K562 (cell line): Measurements from ENCODE around the gene EFNA2. TPM values are rescaled to one million over a fixed set of nuclear protein-coding genes. Genes with fewer than 3 reads are reported as not detected.
A peak's percentile ranks its signal among the peaks of the same experiment; 100 is the strongest.

Source experiments
- CTBP1 ChIP-seq: fragments of 450-650 bp; IDR thresholded peaks from 2 replicates; pipeline ENCODE4 v1.6.1; 2016; ENCODE audit warnings: borderline replicate concordance
- KDM2B ChIP-seq: fragments of 250-450 bp; sonication (Bioruptor Pico); IDR thresholded peaks from 2 replicates; pipeline ENCODE4 v1.8.0; 2021; ENCODE audit warnings: mild to moderate bottlenecking, moderate library complexity
- NONO ChIP-seq, 2 experiments: fragments of 200-400 bp in 1 of 2; fragments of 450-650 bp in 1 of 2; formaldehyde crosslinking in 1 of 2; IDR thresholded peaks; 2 replicates each; pipeline ENCODE4 v1.6.1; 2017; ENCODE audit warnings: low read depth in 2 of 2, mild to moderate bottlenecking in 2 of 2, moderate library complexity in 2 of 2, low read length in 1 of 2
- PHF20 ChIP-seq: fragments of 450-650 bp; IDR thresholded peaks from 2 replicates; pipeline ENCODE4 v1.6.1; 2018; ENCODE audit not compliant: partially characterized antibody
- POLR2H ChIP-seq: IDR thresholded peaks from 2 replicates; pipeline ENCODE4 v1.6.1; 2016; ENCODE audit warnings: missing genetic modification characterization, low read depth, mild to moderate bottlenecking, control low read depth, missing compliant biosample characterization, moderate library complexity
- RBFOX2 ChIP-seq: fragments of 200-400 bp; formaldehyde crosslinking; IDR thresholded peaks from 2 replicates; pipeline ENCODE4 v1.6.1; 2017; ENCODE audit warnings: low read depth, mild to moderate bottlenecking, low read length, moderate library complexity
- ZKSCAN1 ChIP-seq: fragments of 150-350 bp; IDR thresholded peaks from 2 replicates; pipeline ENCODE4 v1.6.1; 2016; ENCODE audit warnings: low read depth, low read length
- ZNF197 ChIP-seq: fragments of 200-800 bp; sonication (Bioruptor generic); IDR thresholded peaks from 2 replicates; pipeline ENCODE4 v1.6.1; 2016; ENCODE audit warnings: low read depth, missing genetic modification characterization, missing compliant biosample characterization
- ZNF274 ChIP-seq: IDR thresholded peaks from 2 replicates; pipeline ENCODE4 v1.6.1; 2011; ENCODE audit warnings: low read depth, mild to moderate bottlenecking, low read length, moderate library complexity, borderline replicate concordance
- ZNF785 ChIP-seq: fragments of 250-450 bp; sonication (Bioruptor Pico); IDR thresholded peaks from 2 replicates; pipeline ENCODE4 v1.4.0; 2020; ENCODE audit warnings: mild to moderate bottlenecking
- polyA plus RNA-seq, 8 experiments: library from polyadenylated mRNA; depleted of rRNA in 4 of 8; stranded (reverse) in 5 of 8; unstranded in 3 of 8; fragments of >200 nt; fragmentation: Nextera tagmentation in 2 of 8; fragmentation: Illumina TruSeq in 1 of 8; extraction: Ambion mirVana in 2 of 8; extraction: Trizol in 1 of 8; gene quantifications; 2 replicates each; pipeline versions ENCODE4 v1.2.1 to v1.2.3, GENCODE V29; 2011 to 2014; ENCODE audit warnings: inconsistent platforms in 1 of 8, missing spikeins in 1 of 8
- total RNA-seq, 7 experiments: library from RNA; depleted of rRNA in 6 of 7; stranded (reverse); fragments of >200 nt in 6 of 7; fragmentation: Illumina TruSeq in 2 of 7; extraction: Trizol in 2 of 7; gene quantifications; 2 replicates each; pipeline versions ENCODE4 v1.2.1 to v1.2.3, GENCODE V29; 2011 to 2021; ENCODE audit warnings: low replicate concordance in 1 of 7
- TF ChIP-seq, protein P1 (sequence below): IDR thresholded peaks from 3 replicates; pipeline ENCODE4 v1.6.1; 2011; ENCODE audit warnings: borderline replicate concordance, mild to moderate bottlenecking, moderate library complexity; ENCODE audit not compliant: insufficient read length; ENCODE audit errors: extremely low read depth
- TF ChIP-seq, protein P2 (sequence below): sonication (generic); formaldehyde crosslinking; IDR thresholded peaks from 2 replicates; pipeline ENCODE4 v1.8.1; 2023; ENCODE audit warnings: mild to moderate bottlenecking, missing genetic modification reagents

Gene EFNA2
- total and polyA plus RNA-seq, 9 of the 15 experiments (the other 6 are each of a cell fraction or from before 2014, with no cell fraction given), result 0.11 to 0.44 (median 0.15) TPM; not detected in 6

DNA sequence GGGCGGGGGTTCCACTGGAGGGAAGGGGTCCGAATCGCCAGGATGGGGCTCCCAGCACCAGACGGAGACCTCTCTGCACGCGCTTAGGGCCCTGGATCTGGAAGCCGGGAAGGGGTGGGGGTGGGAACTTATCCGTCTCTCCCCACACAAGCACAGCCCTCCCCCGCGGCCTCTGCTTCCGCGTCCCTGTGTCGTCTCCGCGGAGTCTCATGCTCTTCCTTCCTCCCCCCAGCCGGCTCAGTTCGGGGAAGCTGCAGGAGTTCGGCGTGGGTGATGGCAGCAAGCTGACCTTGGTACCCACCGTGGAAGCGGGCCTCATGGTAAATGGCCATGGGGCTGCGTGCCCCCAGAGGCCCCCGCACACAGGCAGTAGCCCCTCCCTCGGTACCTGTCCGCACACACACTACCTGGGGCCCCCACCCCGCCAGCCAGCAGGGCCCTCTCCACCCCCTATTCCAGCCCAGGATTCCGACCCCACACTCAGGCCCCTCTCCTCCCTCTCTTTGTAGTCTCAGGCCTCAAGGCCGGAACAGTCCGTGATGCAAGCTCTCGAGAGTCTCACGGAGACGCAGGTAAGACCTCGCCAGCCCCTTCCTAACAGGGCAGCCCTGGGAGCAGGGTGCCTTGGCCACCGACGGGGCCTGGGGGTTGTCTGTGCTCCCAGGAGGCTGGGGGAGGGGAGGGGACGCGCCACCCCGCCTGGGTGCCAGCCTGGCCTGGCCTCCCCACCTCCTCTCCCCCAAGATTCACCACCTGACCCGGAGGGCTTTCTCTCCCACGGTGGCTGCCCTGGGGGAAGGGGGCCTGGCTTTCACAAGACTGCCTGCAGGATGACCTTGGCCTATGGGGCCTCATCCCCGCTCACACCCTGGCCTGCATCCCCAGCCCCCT lies 34.1 kb upstream of the EFNA2 start (continued):
- TF ChIP-seq, protein P1, sequence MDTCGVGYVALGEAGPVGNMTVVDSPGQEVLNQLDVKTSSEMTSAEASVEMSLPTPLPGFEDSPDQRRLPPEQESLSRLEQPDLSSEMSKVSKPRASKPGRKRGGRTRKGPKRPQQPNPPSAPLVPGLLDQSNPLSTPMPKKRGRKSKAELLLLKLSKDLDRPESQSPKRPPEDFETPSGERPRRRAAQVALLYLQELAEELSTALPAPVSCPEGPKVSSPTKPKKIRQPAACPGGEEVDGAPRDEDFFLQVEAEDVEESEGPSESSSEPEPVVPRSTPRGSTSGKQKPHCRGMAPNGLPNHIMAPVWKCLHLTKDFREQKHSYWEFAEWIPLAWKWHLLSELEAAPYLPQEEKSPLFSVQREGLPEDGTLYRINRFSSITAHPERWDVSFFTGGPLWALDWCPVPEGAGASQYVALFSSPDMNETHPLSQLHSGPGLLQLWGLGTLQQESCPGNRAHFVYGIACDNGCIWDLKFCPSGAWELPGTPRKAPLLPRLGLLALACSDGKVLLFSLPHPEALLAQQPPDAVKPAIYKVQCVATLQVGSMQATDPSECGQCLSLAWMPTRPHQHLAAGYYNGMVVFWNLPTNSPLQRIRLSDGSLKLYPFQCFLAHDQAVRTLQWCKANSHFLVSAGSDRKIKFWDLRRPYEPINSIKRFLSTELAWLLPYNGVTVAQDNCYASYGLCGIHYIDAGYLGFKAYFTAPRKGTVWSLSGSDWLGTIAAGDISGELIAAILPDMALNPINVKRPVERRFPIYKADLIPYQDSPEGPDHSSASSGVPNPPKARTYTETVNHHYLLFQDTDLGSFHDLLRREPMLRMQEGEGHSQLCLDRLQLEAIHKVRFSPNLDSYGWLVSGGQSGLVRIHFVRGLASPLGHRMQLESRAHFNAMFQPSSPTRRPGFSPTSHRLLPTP, result no peak
- TF ChIP-seq, protein P2, sequence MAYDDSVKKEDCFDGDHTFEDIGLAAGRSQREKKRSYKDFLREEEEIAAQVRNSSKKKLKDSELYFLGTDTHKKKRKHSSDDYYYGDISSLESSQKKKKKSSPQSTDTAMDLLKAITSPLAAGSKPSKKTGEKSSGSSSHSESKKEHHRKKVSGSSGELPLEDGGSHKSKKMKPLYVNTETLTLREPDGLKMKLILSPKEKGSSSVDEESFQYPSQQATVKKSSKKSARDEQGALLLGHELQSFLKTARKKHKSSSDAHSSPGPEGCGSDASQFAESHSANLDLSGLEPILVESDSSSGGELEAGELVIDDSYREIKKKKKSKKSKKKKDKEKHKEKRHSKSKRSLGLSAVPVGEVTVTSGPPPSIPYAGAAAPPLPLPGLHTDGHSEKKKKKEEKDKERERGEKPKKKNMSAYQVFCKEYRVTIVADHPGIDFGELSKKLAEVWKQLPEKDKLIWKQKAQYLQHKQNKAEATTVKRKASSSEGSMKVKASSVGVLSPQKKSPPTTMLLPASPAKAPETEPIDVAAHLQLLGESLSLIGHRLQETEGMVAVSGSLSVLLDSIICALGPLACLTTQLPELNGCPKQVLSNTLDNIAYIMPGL (CRISPR knock-in tag), result no peak
- no peak for TF ChIP-seq ZNF785 (CRISPR knock-in tag)
- no peak for TF ChIP-seq ZNF197 (CRISPR knock-in tag)
- 0 out of 4 replicates have a peak, but pooled peaks of 1 of the 2 experiments have one; percentile 36 for TF ChIP-seq NONO (IDR thresholded peaks at IDR 0.05; ENCODE audit: low read depth in 2 of 2, low read length in 1 of 2)
- TF ChIP-seq RBFOX2, result peak; percentile 80
- no peak for TF ChIP-seq ZNF274
- TF ChIP-seq ZKSCAN1, result no peak
- no peak for TF ChIP-seq POLR2H
- no peak for TF ChIP-seq CTBP1
- 0 out of 2 replicates have a peak, but pooled peaks have one; percentile 38 for TF ChIP-seq KDM2B (CRISPR knock-in tag)
- TF ChIP-seq PHF20, result no peak
